NCI-H524 treated with DMSO at 0.1 percent for 48 hours (cell line): ENCODE results near the gene SMYD4.
A peak's percentile ranks its signal among the peaks of the same experiment; 100 is the strongest.
"Not testable (repeated sequence)": the region's sequence is repeated elsewhere in the genome, so short reads cannot be mapped to it uniquely, and the experiment has no call there.

Source experiments
- DNase-seq: peaks from one replicate; lab custom pipeline; 2025; lab: John Stamatoyannopoulos, UW

SMYD4 gene

GRCh38 chr17:1829592-1830257 is at the start of gene SMYD4, which contains the start of gene RPA1:
Gene SMYD4, minus strand, starts transcription at chr17:1829902. Its CDS starts 1,908 bp downstream, at chr17:1827994.
Gene RPA1, plus strand, starts transcription at chr17:1830005. Its CDS starts 89 bp downstream, at chr17:1830094.
- DNase-seq = peak; percentile 10

- no peak for DNase-seq
Measured at GRCh38 chr17:1878419-1879121, 48.9 kb upstream of the SMYD4 start.

GRCh38 chr17:1875597-1875996 is 45.9 kb upstream of the SMYD4 start:
- no peak for DNase-seq

- DNase-seq = no peak
Measured at GRCh38 chr17:1873418-1873817, 43.7 kb upstream of the SMYD4 start.

GRCh38 chr17:1872976-1873375 is 43.3 kb upstream of the SMYD4 start:
- DNase-seq = no peak

- no peak for DNase-seq
Measured at GRCh38 chr17:1872254-1872653, 42.6 kb upstream of the SMYD4 start.

- DNase-seq = no peak
Measured at GRCh38 chr17:1871756-1872155, 42.1 kb upstream of the SMYD4 start.

- DNase-seq = no peak
Measured at GRCh38 chr17:1870592-1870991, 40.9 kb upstream of the SMYD4 start.

- no peak for DNase-seq
Measured at GRCh38 chr17:1868090-1868489, 38.4 kb upstream of the SMYD4 start.

GRCh38 chr17:1867307-1867706 is 37.6 kb upstream of the SMYD4 start:
- DNase-seq = no peak

GRCh38 chr17:1865252-1866037 is 35.7 kb upstream of the SMYD4 start:
- DNase-seq = no peak

GRCh38 chr17:1861391-1862010 is 31.8 kb upstream of the SMYD4 start:
- no peak for DNase-seq

- no peak for DNase-seq
Measured at GRCh38 chr17:1860978-1861377, 31.3 kb upstream of the SMYD4 start.

GRCh38 chr17:1856462-1856861 is 26.8 kb upstream of the SMYD4 start:
- not testable (repeated sequence) for DNase-seq

GRCh38 chr17:1853698-1854097 is 24.0 kb upstream of the SMYD4 start:
- no peak for DNase-seq

- no peak for DNase-seq
Measured at GRCh38 chr17:1852327-1852726, 22.6 kb upstream of the SMYD4 start.

- DNase-seq = no peak
Measured at GRCh38 chr17:1847191-1847590, 17.5 kb upstream of the SMYD4 start.

- DNase-seq = no peak
Measured at GRCh38 chr17:1843947-1844346, 14.2 kb upstream of the SMYD4 start.

- no peak for DNase-seq
Measured at GRCh38 chr17:1839516-1839915, 9.8 kb upstream of the SMYD4 start.

- DNase-seq = no peak
Measured at GRCh38 chr17:1834380-1835149, 4.9 kb upstream of the SMYD4 start.

GRCh38 chr17:1830288-1830687 is 586 bp upstream of the SMYD4 start:
- DNase-seq = no peak

GRCh38 chr17:1829216-1829591 is 498 bp downstream of the SMYD4 start:
- no peak for DNase-seq
